Fibroblast of lung (primary cell): ENCODE data around the gene EFHC1.

Experiments used
- EZH2 ChIP-seq: IDR thresholded peaks from 2 replicates; pipeline ENCODE4 v1.5.1; 2012; ENCODE audit warnings: low read length, control low read depth, mild to moderate bottlenecking; ENCODE audit errors: missing control alignments
- TF ChIP-seq, protein P1 (sequence below), 2 donors: IDR thresholded peaks in 1 of 2; conservative IDR thresholded peaks in 1 of 2; 1 replicate in 1 of 2; 2 replicates in 1 of 2; pipeline ENCODE4 v1.5.1; 2011 to 2012; ENCODE audit warnings: low read length in 2 of 2, control low read depth in 1 of 2, inconsistent platforms in 1 of 2, low read depth in 1 of 2, mild to moderate bottlenecking in 1 of 2

DNA sequence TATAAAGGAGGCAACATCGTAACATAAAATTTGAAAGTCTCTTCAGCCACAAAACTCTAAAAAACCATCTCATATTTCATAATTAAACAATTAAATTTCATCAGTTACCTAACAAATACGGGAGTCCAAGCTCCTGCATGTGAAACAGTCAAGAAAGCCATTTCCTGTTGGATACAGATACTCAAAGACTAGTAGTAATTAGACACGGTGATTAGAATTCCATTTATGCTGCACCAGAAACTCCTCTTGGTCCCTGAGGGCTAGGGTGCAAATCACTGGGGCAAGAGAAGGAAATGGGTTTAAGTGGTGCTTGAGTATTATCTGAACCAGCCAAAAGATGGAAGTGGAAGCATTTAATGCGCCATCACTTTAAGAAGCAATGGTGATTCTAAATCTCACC lies 129.3 kb downstream of the EFHC1 start:
- TF ChIP-seq, protein P1, sequence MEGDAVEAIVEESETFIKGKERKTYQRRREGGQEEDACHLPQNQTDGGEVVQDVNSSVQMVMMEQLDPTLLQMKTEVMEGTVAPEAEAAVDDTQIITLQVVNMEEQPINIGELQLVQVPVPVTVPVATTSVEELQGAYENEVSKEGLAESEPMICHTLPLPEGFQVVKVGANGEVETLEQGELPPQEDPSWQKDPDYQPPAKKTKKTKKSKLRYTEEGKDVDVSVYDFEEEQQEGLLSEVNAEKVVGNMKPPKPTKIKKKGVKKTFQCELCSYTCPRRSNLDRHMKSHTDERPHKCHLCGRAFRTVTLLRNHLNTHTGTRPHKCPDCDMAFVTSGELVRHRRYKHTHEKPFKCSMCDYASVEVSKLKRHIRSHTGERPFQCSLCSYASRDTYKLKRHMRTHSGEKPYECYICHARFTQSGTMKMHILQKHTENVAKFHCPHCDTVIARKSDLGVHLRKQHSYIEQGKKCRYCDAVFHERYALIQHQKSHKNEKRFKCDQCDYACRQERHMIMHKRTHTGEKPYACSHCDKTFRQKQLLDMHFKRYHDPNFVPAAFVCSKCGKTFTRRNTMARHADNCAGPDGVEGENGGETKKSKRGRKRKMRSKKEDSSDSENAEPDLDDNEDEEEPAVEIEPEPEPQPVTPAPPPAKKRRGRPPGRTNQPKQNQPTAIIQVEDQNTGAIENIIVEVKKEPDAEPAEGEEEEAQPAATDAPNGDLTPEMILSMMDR (conservative IDR thresholded peaks at IDR 0.05 in 1 of 2, IDR thresholded peaks at IDR 0.05 in 1 of 2; ENCODE audit: low read depth in 1 of 2, low read length in 2 of 2) = no peak
- TF ChIP-seq EZH2 = no peak
